ENCODE data around the gene PRAMEF17.
"Not testable (repeated sequence)": the region's sequence is repeated elsewhere in the genome, so short reads cannot be mapped to it uniquely, and the experiment has no call there.

Gene PRAMEF17

GRCh38 chr1:13439104-13439783 is 49.8 kb downstream of the PRAMEF17 start:
- H3K4me1 ChIP-seq (ENCODE audit: control insufficient read depth, insufficient read depth, low read length), result not testable (repeated sequence)

More at GRCh38 chr1:13439104-13439783, 49.8 kb downstream of the PRAMEF17 start:
- H3K27ac ChIP-seq (ENCODE audit: low read length); H3K9me3 ChIP-seq (ENCODE audit: control insufficient read depth, insufficient read depth, low read length); H3K36me3 ChIP-seq (ENCODE audit: control insufficient read depth, insufficient read depth, low read length); H3K4me3 ChIP-seq (ENCODE audit: low read length); H3K27me3 ChIP-seq (ENCODE audit: control insufficient read depth, insufficient read depth, low read length); DNase-seq (ENCODE audit: low read depth, low spot score): not testable (repeated sequence)
- no CpG with 5 or more reads among the region's 49 CpGs for WGBS (ENCODE audit: insufficient coverage, insufficient read length)
